ENCODE measurements around the gene ADIRF.

GRCh38 chr10:86956195-86956847, 12.0 kb upstream of the ADIRF start:
- no peak for TF ChIP-seq MAX (IDR thresholded peaks at IDR 0.05; ENCODE audit: low read depth, low read length)
- TF ChIP-seq RAD21 (IDR thresholded peaks at IDR 0.05; ENCODE audit: insufficient read depth, low read depth, low read length): no peak
- no peak for TF ChIP-seq NFXL1 (IDR thresholded peaks at IDR 0.05; ENCODE audit: borderline replicate concordance)
- TF ChIP-seq TARDBP (IDR thresholded peaks at IDR 0.05; ENCODE audit: borderline replicate concordance): no peak
- TF ChIP-seq HDAC2 (IDR thresholded peaks at IDR 0.05): no peak
- TF ChIP-seq ATF3 (IDR thresholded peaks at IDR 0.05; ENCODE audit: borderline replicate concordance, extremely low read depth, low read depth, low read length): no peak
- TF ChIP-seq CTCF (IDR thresholded peaks at IDR 0.05 in 2 of 3, conservative IDR thresholded peaks at IDR 0.05 in 1 of 3; ENCODE audit: control insufficient read depth in 2 of 3, extremely low read depth in 1 of 3, insufficient read depth in 1 of 3, low read depth in 3 of 3, low read length in 3 of 3): no peak
- TF ChIP-seq ZBTB33 (IDR thresholded peaks at IDR 0.05): no peak
- TF ChIP-seq CEBPB (IDR thresholded peaks at IDR 0.05; ENCODE audit: borderline replicate concordance in 1 of 2, low read depth in 2 of 2, low read length in 2 of 2): no peak
- no peak for TF ChIP-seq POLR2A (IDR thresholded peaks at IDR 0.05; ENCODE audit: low read depth, low read length)
- no peak for TF ChIP-seq CHD1 (IDR thresholded peaks at IDR 0.05; ENCODE audit: low read depth, low read length)

All from GM12878 (cell line).